HG02840 (cell line): ENCODE data around the gene COL4A2.

Source experiments
- ATAC-seq: cut with Tn5 transposase; IDR thresholded peaks from one replicate; pipeline ENCODE4 v1.9.1; 2021; ENCODE audit warnings: mild to moderate bottlenecking, moderate library complexity, moderate number of reproducible peaks; ENCODE audit not compliant: unreplicated experiment, low FRiP score

COL4A2 gene

DNA sequence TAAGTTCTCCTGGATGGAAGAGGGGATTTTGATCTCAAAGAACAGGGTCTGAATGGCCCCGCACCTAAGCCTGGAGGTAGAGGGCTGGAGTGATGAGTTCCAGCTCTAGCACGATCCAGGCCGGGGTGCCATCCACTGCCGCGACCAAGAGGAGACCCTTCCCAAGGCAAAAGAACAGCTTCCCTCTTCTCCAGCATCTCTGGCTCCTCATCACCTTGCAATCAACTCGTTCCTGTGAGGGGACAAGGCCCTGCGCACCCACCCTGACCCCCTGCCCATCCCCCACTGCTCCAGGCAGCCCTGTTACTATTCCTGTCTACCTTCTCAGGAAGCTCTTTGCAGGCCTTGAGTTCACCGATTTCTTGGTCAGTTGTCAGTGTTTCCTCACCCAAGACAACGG, 17.9 kb upstream of the COL4A2 start:
- ATAC-seq, result no peak

DNA sequence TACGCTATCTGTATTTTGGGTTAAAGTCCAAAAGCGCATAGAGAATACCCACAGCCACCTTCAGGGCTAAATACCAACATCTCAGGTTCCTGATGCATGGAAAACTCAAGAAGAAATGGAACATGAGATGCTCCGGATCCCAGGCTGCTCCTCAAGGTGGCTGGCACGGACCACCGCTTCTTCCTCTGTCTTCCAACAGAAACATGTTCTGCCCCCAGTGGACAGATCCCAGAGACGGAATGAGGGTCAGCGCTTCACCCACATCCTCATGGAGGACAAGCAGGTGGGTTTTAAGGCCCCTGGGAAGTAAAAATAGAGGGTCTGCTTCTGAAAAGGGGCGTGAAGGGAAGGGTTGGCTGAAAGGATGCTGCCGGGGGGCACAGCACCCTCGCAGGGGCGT, 17.4 kb upstream of the COL4A2 start:
- no peak for ATAC-seq

DNA sequence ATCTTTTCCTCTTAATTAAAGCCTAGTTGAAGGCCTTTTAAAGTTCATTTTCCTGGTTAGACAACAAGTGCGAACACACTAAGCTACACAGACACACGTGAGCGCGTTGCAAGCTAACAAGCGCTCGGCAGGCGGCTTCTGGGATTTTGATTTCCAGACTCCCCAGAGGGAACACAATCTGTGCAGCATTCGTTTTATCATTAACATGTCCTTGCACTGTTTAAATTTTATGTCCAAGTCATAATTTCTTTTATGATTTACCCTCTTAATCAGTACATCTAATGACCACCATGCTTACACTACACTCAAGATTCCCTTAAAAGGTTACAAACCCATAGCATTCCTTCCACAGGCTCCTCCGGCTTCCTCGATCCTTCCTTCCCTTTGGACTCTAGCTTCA, 16.9 kb upstream of the COL4A2 start:
- ATAC-seq, result no peak

GRCh38 chr13:110290826-110291225, 16.3 kb upstream of the COL4A2 start:
- no peak for ATAC-seq

GRCh38 chr13:110291286-110291685, 15.8 kb upstream of the COL4A2 start:
- no peak for ATAC-seq

DNA sequence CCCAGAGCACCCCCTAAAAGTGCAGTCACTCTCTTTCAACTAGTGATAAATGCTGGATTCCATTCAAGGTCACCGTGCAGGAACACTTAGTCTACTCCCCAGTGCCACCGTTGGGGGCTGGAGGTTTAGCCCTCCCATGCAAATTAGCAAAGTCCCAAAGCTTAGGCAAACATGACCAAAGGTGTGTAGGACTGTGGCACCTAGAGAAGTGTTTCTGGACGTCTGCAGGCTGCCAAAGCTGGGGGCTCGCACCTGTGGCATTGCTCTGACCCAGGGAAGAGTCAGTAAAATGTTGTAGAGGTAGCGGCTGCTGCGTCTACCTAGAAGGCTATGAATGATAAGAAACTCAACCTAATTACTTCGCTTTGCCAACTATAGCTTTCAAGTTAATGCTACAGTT, 14.0 kb upstream of the COL4A2 start:
- no peak for ATAC-seq

- no peak for ATAC-seq
These were observed 13.4 kb upstream of the COL4A2 start for GRCh38 chr13:110293649-110294048.

- ATAC-seq, result no peak
These were observed 12.9 kb upstream of the COL4A2 start for GRCh38 chr13:110294146-110294545.

DNA sequence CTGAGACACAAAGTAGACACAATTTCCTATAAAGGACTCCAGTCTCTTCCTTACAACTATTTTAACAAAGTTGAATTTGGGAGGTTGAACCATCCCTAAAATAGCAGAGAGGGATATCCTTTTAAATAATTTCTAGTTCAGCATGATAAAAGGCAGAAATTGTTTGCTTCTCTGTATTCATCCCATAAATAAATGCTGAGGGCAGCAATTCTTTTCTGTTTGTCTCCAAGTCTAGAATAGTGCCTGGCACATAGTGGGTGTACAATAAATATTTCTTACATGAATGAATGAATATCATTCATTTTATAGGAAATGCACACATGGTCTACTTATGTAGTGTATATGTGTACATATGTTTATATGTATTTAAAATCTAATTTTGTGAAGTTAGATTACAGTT, 12.5 kb upstream of the COL4A2 start:
- ATAC-seq, result no peak

DNA sequence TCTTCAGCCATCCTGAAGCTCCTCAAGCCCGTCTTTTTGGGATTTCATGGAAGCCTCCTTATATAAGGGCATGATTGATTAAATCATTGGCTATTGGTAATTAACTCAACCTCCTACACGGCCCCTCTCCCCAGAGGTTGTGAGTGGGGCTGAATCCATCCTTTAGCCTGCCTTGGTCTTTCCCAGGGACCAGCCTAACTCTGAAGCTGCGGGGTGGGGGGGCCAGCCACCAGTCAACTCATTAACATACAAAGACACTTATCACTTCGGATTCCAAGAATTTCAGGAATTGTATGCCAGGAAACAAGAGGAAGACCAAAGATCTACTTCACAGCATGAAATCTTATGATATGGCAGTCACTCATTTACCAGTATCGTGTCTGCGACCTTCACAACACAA, 10.1 kb upstream of the COL4A2 start:
- ATAC-seq, result no peak

DNA sequence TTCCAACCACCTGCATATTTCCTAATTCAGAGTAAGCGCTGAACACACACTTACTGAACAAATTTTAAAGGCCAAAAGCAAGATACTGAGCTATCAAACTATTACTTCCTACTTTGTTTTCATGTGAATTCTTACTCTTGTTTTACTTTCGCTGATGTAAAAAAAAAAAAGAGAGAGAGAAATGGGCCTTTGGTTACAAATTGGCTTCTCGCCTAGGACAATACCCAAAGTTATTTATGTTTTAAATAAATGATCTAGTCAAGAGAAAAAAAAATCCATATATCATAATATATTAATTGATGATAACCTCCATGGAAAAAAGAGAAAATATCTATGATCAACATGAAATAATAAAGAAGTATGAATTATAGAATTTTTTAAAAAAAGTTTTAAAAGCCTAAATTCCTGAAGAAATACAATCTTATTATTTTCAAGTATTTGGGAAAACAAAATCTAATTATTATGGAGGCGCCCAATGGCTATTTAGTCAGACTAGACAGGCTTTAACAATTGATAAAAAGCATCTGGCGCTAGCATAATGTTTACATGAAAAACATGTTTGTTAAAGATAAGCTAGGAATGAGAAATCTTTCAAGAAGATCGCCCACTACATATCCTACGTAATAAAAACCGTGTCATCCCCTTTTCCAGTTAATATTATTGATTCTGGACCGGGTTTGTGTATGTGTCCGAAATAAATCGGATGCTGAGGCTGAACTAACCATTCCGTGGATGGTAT, 9.1 kb upstream of the COL4A2 start:
- ATAC-seq, result no peak

DNA sequence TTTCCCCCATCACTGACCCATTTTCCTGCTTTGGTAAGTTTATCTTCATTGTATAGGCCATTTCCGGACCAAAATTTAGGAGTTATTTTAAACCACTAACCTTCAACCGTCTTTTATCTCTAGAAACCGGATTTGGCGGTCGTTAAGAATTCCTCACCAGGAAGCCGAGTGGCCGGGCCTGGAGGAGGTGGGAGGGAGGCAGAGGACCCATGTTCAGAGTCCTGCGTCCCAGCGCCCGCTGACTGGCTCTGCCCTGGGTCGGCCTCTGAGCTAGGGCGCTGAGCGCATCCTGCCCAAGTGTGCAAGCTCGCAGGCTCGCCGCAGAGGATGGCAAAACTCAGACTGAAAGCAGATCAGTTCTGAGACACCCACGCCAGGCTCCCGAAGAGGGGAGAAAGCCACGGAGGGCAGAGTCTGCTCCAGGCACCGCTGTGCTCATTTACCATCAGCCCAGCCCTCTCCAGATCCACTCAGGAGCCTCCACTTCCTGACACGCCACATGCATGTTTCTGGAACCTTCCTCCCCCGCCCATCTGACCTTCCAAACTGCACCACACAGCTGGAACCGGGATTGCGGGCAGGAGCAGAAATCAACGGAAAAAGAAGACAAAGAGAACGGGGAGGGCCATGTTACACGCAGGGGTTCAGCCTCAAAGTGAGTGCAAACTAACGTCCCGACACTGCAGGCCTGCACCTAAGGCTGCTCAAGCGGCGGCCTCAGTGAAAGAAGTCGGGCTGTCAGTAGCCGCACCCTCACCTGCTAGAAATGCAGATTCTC, 8.4 kb upstream of the COL4A2 start:
- no peak for ATAC-seq

DNA sequence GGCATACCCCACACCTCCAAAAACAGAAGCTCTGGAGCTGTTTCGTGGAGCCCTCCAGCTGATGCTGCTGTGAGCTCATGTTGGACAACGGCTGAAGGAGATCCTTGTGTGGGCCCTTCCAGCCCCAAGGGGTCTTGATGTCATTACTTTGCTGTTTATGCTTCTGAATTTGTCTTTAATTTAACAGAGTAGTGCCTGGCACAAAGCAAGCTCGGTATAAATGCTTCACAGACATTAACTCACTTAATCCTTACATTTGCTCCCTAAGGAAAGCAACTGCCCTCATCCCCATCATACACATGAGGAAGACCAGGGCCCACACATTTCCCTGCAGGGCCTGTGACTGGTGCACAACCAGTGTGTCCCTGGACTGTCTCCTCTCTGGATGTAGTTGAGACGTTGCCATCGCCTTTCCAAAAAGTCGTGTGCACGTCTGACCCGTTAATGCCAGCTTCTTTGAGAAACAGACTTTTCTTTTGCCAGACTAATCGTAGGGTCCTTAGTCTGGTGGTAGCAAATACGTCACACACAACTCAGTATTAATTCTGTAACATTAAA, 7.7 kb upstream of the COL4A2 start:
- ATAC-seq, result no peak

DNA sequence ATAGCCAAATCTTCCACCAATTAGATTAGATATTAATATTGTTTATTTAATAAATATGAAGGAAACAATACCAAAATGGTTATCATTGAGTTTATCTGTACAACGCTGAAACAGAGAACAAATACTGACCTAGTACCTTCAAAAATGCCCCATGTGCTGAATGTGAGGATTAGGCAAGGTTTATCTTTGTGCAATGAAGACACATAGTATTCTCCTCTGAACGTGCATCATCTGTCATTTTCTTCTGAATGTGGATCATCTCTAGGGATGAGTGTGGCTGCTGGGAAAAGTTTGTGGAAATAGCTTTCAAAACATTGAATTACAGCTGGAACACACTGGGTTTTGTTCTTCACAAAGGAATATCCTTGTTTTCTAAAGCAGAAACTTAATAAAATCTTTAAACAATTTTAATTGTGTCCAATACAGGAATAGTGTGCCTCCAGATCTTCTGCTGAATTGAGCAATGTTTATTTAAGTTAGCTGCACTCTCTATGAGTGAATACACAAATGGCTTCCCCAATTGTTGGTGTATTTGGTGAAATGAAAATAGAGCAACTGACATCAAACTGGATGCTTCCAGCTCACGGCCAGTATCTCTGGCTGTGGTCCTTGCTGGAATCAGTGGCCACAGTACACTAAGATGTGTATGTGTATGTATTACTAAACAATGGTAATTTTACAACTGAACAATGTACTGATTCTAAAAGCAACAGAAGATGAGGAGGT, 6.8 kb upstream of the COL4A2 start:
- no peak for ATAC-seq

DNA sequence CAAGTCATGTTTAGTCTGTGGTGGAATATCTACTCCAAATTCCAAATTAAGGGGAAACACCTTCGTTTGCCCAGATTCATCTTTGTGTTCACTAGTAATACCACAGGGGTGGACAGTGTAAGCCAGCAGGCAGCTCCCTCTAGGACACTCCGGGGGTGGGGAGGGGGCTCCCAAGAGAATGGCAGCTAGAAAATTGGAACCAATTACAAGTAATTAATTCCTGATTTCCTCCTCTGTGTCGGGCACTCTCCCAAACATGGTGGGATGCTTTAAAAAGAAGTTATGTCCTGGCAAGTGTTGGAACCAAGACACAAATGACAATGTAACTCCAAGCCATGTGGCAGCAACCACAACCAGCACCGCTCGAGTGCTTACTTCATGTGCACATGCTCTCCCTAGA, 6.0 kb upstream of the COL4A2 start:
- no peak for ATAC-seq

GRCh38 chr13:110301606-110302553, 5.2 kb upstream of the COL4A2 start:
- ATAC-seq, result no peak

GRCh38 chr13:110302997-110303396, 4.1 kb upstream of the COL4A2 start:
- no peak for ATAC-seq

DNA sequence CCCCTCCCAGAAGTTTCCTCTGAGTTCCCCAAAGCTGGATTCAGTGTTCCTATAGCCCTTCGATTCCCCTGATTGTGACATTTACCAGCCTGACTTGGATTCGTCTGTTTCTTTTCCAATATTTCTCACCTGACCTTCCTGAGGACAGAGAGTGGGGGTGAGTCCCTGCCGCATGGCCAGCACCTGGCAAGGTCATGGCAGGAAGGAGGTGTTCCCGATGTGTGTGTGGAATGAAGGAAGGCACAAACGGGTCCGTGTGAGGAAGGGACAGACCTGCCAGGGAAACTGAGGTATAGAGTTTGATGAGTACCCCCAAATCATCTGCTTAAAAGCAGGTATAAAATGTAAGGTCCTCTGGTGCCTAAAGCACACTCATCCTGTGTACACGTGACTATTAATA, 3.4 kb upstream of the COL4A2 start:
- ATAC-seq, result no peak

DNA sequence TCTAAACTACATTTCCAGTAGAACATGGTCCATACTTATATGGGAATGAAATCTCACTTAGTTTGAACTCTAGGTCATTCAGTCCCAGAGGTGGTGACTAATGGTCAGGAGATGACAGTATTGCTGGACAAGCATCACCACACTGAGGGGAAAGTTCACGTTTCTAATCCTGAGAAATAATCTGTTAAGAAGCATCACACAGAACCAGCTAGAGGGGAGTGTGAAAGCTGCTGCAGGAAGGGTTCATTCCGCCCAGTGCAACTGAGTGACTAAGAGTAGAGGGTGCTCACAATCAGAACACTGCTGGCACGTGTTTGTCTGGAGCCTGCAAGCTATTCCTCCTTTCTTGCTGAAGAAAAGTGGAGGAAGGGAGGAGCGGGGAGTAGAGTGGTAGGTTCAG, 2.8 kb upstream of the COL4A2 start:
- ATAC-seq, result no peak

DNA sequence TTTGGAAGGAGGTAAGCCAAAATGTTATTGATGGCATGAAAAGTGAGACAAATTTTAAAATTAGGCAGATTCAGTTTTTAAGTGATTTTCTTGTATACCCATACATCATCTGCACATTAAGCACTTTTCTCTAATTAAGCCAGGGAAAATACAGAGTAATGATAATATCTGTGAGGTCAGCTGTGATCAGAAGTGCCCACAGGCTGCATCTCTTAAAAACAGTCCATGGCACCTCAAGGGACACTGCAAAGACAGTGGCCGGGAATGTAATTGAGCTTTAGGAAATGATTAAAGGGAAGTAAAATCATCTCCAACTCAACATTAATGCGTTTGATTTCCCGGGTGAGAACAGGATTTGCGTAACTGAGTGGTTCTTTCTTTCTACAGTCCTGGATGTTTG, 2.1 kb upstream of the COL4A2 start:
- no peak for ATAC-seq
